ENCODE results near the gene DDX52.

Gene DDX52

DNA sequence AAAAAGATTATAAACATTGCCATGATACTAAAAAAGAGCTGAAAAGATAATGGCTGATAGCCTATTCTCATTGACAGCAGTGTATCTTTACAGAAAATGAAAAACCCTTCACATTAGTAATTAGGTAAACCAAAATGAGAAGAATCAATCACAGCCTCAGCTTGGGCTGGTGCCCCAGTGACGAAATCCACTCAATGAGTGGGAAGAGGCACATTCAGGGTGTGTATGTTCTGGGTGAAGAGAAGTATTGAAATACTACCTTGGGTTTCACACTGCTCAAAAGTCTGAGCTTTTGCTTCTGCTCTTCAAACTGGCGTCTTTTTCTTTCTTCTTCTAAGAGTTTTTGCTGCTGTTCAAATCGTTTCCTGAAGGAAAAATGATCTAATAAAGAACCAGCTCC is 58.2 kb downstream of the DDX52 start:
- DNase-seq (ENCODE audit: low read depth), result no peak

DNA sequence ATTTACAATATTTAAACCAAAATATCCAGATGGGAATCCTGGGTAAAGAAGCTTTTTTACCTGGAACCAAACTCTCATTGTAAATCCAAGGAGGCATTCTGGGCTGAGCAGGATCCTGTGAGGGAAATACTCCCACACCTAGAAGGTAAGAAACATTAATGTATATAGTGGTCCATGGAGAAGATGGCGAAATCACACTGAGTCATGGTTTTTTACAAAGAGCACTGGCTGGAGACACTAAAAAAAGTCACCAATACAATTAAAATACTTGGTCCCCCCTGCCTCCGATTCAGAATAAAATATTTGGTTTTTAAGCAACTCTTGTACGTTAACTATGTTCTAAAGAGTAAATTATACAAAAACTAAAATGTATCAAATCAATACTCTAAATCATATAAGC is 67.0 kb downstream of the DDX52 start:
- no peak for DNase-seq (ENCODE audit: low read depth)

DNA sequence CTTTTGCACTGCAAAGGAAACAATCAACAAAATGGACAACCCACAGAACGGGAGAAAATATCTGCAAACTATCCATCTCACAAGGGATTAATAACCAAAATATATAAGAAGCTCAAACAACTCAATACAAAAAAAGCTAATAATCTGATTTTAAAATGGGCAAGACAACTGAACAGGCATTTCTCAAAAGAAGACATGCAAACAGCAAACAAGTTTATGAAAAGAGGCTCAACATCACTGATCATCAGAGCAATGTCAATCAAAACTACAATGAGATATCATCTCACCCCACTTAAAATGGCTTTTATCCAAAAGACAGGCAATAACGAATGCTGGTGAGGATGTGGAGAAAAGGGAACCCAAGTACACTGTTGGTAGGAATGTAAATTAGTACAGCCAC is 68.8 kb downstream of the DDX52 start:
- DNase-seq (ENCODE audit: low read depth), result no peak

DNA sequence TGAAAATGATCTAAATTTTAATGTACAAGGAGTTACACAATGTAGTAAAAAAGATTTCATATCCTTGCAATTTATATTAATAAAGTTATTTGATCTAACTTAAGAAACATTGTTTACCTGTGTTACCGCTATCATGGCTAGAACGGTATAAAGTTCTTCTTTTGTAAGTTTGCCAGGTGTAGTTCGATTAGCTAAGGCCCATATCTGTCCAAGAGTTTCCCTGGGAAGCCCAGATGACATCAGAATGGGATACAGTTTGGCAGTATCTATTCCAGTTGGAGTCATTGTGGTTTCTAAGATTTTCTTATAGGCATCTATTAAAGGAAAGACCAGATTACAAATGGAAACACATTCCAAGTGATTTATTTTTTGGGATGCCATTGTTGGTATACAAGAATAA is 71.6 kb downstream of the DDX52 start:
- DNase-seq (ENCODE audit: low read depth), result no peak

DNA sequence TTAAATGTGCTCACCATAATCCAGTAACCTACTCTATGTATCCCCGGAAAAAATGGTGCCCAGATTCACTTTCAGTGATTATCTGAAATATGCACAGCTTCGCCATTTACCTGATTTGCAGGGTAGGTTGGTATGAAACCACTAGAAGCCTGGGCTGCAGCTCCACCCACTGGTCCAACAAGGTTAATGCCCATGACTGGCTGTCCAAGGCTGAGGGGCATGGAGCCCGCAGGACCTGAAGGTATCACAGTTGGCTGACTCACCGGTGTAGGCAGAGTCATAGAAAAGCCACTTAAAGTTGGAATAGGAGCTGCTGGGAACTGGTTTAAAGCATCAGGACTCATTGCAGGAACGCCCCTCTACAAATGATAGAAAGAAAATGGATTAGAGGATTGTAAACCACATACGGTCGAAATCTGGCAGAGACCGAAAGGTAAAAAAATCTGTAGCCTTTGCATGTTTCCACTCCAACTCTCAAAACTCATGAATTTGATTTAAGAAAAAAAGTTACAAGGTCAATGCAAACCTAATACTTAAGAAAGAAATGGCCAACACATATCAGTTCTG is 72.6 kb downstream of the DDX52 start:
- DNase-seq (ENCODE audit: low read depth), result no peak

DNA sequence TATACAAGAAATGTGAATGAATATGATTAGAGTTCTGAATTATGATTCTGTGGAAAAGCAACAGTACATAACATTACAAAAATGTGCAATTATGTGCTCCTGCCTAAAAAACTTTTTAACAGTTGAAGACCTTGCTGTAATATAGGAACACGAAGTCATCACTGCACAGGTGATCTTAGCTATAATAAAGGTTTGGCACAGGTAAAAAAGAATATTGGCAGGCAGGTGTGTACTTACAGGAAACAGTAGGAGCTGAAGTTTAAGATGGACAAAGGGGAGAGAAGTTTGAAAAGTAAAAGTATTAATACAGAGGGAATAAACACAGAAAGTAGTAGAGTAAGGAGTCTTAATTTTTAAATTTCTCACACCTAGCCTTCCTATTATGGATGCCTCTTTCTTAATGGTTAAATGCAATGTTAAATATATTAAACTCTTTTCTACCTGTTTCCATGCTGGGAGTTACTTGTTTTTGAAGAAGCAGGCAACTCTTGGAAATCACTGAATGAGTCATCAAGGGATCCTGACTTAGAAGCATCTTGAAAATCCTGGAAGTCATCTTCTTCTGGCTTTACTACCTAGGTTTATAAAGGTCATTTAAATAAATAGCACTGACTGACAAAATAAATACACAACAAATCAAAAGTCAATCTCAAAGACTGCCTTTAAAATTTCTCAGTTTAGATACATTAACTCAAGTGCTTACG is 74.7 kb downstream of the DDX52 start:
- DNase-seq (ENCODE audit: low read depth), result no peak

DNA sequence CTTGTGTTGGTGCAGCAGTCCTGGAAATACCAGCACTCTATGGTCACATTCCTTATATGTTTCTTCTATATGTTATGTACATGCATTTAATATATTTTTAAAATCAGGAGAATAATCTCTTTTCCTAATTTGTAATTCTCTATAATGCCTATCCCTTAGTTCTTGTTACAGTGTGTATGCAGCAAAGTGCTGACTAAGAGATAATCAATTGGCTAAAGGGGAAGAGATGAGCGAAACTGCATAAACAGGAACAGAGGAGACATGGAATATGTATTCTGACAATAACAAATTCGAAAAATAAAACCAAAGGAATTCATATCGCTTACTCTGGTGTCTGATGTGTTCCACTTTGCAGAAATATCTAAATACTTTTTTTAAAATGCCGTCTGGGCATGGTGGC is 75.7 kb downstream of the DDX52 start:
- no peak for DNase-seq (ENCODE audit: low read depth)

DNA sequence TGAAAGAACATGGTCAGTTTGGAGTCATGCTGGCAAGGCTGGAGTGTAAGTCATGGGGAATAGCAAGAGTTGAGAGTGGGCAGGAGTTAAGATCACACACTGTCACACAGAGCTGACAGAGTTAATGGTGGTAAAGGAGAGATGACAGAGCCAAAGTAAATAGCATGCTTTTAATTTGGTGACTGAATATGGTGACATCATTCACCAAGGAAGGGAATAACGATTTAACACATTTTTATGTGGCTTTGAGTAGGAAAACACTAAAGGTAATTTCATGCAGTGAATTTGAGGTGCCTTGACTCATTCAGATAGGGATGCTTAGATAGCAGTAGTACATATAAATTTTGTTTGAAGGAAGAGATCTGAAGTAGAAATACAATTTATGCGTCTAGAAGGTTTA is 76.1 kb downstream of the DDX52 start:
- DNase-seq (ENCODE audit: low read depth), result no peak

DNA sequence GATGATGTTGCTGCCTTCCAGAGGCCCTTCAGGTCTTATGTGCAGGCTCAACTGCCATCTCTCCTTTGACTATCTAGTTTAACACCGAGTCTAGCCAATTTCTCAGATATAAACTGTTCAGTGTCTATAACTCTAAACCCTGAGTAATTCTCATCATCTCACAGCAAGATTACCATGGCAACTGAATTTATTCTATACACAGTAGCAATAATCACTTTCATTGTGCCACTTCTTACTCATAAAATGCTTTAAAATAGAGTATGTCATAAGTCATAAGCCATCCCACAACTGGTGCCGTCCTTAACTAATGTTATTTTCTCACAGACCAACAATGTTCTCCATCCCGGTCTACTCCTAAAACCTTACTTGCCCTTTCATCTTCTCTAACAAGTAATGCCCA is 79.0 kb downstream of the DDX52 start:
- DNase-seq (ENCODE audit: low read depth), result no peak

DNA sequence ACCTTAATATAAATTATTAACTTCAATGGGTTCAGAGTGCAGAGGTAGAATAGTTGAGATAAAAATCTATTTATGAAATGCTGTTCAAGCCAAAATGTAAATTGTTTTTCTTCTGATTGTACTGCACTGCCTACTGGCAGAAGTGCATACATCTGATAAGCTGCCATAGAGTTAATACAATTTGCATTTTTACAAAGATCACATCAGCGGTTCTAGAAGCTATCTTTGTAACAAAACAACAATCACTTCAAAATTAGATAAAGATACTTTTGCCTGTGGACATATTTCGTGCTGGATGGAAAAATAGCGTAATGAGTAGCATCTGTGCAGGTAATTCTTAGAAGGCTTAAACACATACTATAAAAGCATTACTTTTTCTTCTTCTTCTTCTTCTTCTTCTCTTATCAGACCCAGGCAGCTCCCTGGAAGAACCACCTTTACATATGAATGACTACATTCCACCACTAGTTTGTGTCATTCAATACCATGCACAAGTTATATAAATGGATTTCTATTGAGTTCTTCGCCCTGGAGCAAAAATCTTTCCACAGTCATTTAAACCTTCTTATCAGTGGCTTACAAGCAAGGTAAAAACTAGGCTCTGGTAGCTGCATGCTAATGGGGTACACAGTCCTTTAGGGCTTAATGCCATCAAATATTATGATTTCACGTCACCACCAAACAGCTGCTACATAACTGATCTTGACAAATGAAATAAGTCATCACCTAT is 81.1 kb downstream of the DDX52 start:
- no peak for DNase-seq (ENCODE audit: low read depth)

All from T follicular helper cell (primary cell).